ENCODE results near the gene UBN2.
A peak's percentile ranks its signal among the peaks of the same experiment; 100 is the strongest.

Gene UBN2

DNA sequence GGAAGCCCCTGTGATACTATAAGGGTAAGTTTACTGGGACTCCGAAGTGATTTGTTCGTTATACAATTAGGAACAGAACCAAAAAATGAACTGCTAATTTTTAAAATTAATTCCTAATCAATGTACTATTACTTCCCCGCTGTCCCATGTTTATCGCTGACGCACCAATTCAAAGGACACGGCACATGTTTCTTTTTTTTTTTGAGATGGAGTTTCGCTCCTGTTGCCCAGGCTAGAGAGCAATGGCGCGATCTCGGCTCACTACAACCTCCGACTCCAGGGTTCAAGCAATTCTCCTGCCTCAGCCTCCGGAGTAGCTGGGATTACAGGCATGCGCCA lies 108.6 kb downstream of the UBN2 start (continued):
- TF ChIP-seq ZNF26 (tag by site-specific recombination; IDR thresholded peaks at IDR 0.05) (no peak), ZNF138 (tag by site-specific recombination; IDR thresholded peaks at IDR 0.05; ENCODE audit: borderline replicate concordance) (no peak), RBAK (tag by site-specific recombination; IDR thresholded peaks at IDR 0.05) (no peak), ZNF629 (tag by site-specific recombination; IDR thresholded peaks at IDR 0.05) (no peak), ZNF791 (tag by site-specific recombination; IDR thresholded peaks at IDR 0.05) (no peak), ZNF560 (tag by site-specific recombination; IDR thresholded peaks at IDR 0.05; ENCODE audit: borderline replicate concordance) (no peak), ZNF404 (tag by site-specific recombination; IDR thresholded peaks at IDR 0.05) (no peak), REPIN1 (tag by site-specific recombination; IDR thresholded peaks at IDR 0.05; ENCODE audit: low read depth) (no peak), ZNF645 (tag by site-specific recombination; IDR thresholded peaks at IDR 0.05) (no peak), ZFP37 (tag by site-specific recombination; IDR thresholded peaks at IDR 0.05) (0 out of 2 replicates have a peak, but pooled peaks have one; percentile 62), GLIS1 (tag by site-specific recombination; IDR thresholded peaks at IDR 0.05) (no peak), TSHZ1 (tag by site-specific recombination; IDR thresholded peaks at IDR 0.05; ENCODE audit: borderline replicate concordance) (no peak), GFI1B (tag by site-specific recombination; IDR thresholded peaks at IDR 0.05) (no peak), ZNF48 (tag by site-specific recombination; IDR thresholded peaks at IDR 0.05) (no peak), ZNF140 (tag by site-specific recombination; IDR thresholded peaks at IDR 0.05) (no peak), ZNF239 (tag by site-specific recombination; IDR thresholded peaks at IDR 0.05) (no peak), ZBTB20 (tag by site-specific recombination; IDR thresholded peaks at IDR 0.05) (no peak), ZNF211 (tag by site-specific recombination; IDR thresholded peaks at IDR 0.05; ENCODE audit: low read depth) (no peak), SCRT2 (tag by site-specific recombination; IDR thresholded peaks at IDR 0.05) (0 out of 2 replicates have a peak, but pooled peaks have one; percentile 9)
- TF ChIP-seq, protein P1, sequence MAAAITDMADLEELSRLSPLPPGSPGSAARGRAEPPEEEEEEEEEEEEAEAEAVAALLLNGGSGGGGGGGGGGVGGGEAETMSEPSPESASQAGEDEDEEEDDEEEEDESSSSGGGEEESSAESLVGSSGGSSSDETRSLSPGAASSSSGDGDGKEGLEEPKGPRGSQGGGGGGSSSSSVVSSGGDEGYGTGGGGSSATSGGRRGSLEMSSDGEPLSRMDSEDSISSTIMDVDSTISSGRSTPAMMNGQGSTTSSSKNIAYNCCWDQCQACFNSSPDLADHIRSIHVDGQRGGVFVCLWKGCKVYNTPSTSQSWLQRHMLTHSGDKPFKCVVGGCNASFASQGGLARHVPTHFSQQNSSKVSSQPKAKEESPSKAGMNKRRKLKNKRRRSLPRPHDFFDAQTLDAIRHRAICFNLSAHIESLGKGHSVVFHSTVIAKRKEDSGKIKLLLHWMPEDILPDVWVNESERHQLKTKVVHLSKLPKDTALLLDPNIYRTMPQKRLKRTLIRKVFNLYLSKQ (tag by site-specific recombination; IDR thresholded peaks at IDR 0.05; ENCODE audit: borderline replicate concordance), result no peak
- TF ChIP-seq, protein P2, sequence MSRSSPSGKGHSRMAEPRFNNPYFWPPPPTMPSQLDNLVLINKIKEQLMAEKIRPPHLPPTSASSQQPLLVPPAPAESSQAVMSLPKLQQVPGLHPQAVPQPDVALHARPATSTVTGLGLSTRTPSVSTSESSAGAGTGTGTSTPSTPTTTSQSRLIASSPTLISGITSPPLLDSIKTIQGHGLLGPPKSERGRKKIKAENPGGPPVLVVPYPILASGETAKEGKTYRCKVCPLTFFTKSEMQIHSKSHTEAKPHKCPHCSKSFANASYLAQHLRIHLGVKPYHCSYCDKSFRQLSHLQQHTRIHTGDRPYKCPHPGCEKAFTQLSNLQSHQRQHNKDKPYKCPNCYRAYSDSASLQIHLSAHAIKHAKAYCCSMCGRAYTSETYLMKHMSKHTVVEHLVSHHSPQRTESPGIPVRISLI (tag by site-specific recombination; IDR thresholded peaks at IDR 0.05), result no peak
